Measurements from ENCODE around the gene SERPINB7.

The SERPINB7 gene

DNA sequence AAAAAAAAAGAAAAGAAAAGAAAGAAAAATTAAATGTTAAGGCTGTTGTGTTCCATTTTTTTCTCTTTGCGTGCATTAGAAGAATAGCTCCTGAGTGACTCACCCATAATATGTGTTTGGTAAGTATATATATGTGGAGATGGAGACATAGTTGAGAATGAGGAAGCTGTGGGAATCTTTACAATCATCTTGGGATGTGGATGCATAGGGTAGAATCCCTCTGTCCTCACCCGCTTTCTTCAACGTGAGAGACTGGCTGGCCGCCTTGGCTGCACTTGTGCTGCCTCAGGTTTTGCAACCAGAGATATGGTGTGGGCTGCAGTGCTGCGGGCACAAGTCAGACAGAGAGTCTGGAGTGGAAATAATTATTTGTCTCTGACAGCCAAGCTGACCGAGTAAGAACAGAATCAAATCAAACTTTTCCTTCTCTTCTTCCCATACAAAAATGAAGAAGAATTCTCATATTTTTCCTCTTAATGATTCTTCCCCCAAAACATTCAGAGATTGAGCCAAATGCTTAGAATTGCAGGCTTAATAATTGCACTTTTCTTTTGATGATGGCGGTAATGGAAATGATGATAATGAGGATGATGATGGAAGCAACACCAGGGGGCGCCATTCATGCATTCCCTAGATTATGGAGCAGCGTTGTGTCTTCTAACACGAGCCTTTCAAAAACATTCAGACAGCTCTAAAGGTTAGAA is 48.5 kb downstream of the SERPINB7 start:
- H3K36me3 ChIP-seq (ENCODE audit: control insufficient read depth in 1 of 2, insufficient read depth in 2 of 2, low read depth in 1 of 2, low read length in 2 of 2), result no peaks in the 10 kb centered on the region

DNA sequence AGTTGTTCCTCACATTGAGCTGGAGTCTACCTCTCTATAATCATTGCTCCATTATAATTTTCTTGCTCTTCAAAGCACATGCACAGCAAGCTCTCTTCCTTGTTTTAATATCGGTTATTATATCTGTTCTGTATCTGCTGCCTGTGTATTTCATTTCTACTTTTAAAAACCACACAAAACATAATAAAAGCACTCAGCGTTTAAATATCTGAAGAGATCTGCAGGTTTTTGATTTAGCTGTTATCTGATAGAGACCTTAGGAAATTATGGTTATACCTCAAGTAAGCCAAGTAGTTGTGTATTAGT is 49.0 kb downstream of the SERPINB7 start:
- H3K23ac ChIP-seq (ENCODE audit: low read length in 2 of 2), result no peak overlapping the region
- no peak overlapping the region for H2AFZ ChIP-seq (ENCODE audit: low read depth, low read length)
- no peak overlapping the region for H3K14ac ChIP-seq (ENCODE audit: low read length in 2 of 2)
- H3K36me3 ChIP-seq (ENCODE audit: control insufficient read depth in 1 of 2, insufficient read depth in 2 of 2, low read depth in 1 of 2, low read length in 2 of 2), result no peaks in the 10 kb centered on the region
- H4K91ac ChIP-seq (ENCODE audit: low read length), result no peak overlapping the region
- no peak overlapping the region for H2BK12ac ChIP-seq (ENCODE audit: low read length in 2 of 2)
- no CpG with 5 or more reads among the region's 2 CpGs for WGBS
- H3K9me3 ChIP-seq (ENCODE audit: control insufficient read depth, low read length), result no peaks in the 10 kb centered on the region
- H4K8ac ChIP-seq (ENCODE audit: low read length), result no peak overlapping the region
- H3K9ac ChIP-seq (ENCODE audit: low read length), result no peak overlapping the region
- no peaks in the 10 kb centered on the region for H3K79me1 ChIP-seq (replicated peaks; ENCODE audit: low read length, poor library complexity, severe bottlenecking)
- H3K27me3 ChIP-seq (ENCODE audit: control insufficient read depth in 1 of 2, insufficient read depth in 1 of 2, low read length in 2 of 2), result no peaks in the 10 kb centered on the region
- H3K4me1 ChIP-seq (ENCODE audit: control insufficient read depth, insufficient read depth, low read depth, low read length), result no peaks in the 10 kb centered on the region
- no peak for DNase-seq
- H3K4ac ChIP-seq (ENCODE audit: low read depth in 1 of 2, low read length in 2 of 2), result no peak overlapping the region
- no peak overlapping the region for H2AK5ac ChIP-seq (ENCODE audit: low read length, severe bottlenecking)
- no peak overlapping the region for H2BK5ac ChIP-seq (ENCODE audit: low read depth, low read length, poor library complexity, severe bottlenecking)
- H2BK15ac ChIP-seq (ENCODE audit: low read depth, poor library complexity, severe bottlenecking), result no peak overlapping the region
- H3K4me3 ChIP-seq (ENCODE audit: insufficient read depth in 1 of 2, low read depth in 1 of 2, low read length in 2 of 2), result no peak overlapping the region
- H2BK120ac ChIP-seq (ENCODE audit: low read depth, low read length), result no peak overlapping the region
- no peak overlapping the region for H3K18ac ChIP-seq (ENCODE audit: low read depth in 1 of 2, low read length in 2 of 2)
- H3K4me2 ChIP-seq (ENCODE audit: low read length, poor library complexity, severe bottlenecking), result no peak overlapping the region
- no peak overlapping the region for H3K27ac ChIP-seq (ENCODE audit: low read length, poor library complexity, severe bottlenecking)

More for the DNA sequence above, 48.5 kb downstream of the SERPINB7 start:
- Histone ChIP-seq H2BK120ac (ENCODE audit: low read depth, low read length) (no peak overlapping the region), H3K4me1 (ENCODE audit: control insufficient read depth, insufficient read depth, low read depth, low read length) (no peaks in the 10 kb centered on the region), H4K91ac (ENCODE audit: low read length) (no peak overlapping the region), H4K8ac (ENCODE audit: low read length) (no peak overlapping the region), H3K9ac (ENCODE audit: low read length) (no peak overlapping the region), H3K23ac (ENCODE audit: low read length in 2 of 2) (no peak overlapping the region), H2AK5ac (ENCODE audit: low read length, severe bottlenecking) (no peak overlapping the region), H2BK5ac (ENCODE audit: low read depth, low read length, poor library complexity, severe bottlenecking) (no peak overlapping the region), H3K27me3 (ENCODE audit: control insufficient read depth in 1 of 2, insufficient read depth in 1 of 2, low read length in 2 of 2) (no peaks in the 10 kb centered on the region), H2AFZ (ENCODE audit: low read depth, low read length) (no peak overlapping the region), H2BK12ac (ENCODE audit: low read length in 2 of 2) (no peak overlapping the region), H3K4ac (ENCODE audit: low read depth in 1 of 2, low read length in 2 of 2) (no peak overlapping the region), H3K18ac (ENCODE audit: low read depth in 1 of 2, low read length in 2 of 2) (no peak overlapping the region), H3K14ac (ENCODE audit: low read length in 2 of 2) (no peak overlapping the region), H3K4me2 (ENCODE audit: low read length, poor library complexity, severe bottlenecking) (no peak overlapping the region), H3K27ac (ENCODE audit: low read length, poor library complexity, severe bottlenecking) (no peak overlapping the region), H3K9me3 (ENCODE audit: control insufficient read depth, low read length) (no peaks in the 10 kb centered on the region), H2BK15ac (ENCODE audit: low read depth, poor library complexity, severe bottlenecking) (no peak overlapping the region), H3K4me3 (ENCODE audit: insufficient read depth in 1 of 2, low read depth in 1 of 2, low read length in 2 of 2) (no peak overlapping the region), H3K79me1 (replicated peaks; ENCODE audit: low read length, poor library complexity, severe bottlenecking) (no peaks in the 10 kb centered on the region)
- 68% methylated on average over 9 of the region's 10 CpGs for WGBS
- peak; percentile 37 for DNase-seq

DNA sequence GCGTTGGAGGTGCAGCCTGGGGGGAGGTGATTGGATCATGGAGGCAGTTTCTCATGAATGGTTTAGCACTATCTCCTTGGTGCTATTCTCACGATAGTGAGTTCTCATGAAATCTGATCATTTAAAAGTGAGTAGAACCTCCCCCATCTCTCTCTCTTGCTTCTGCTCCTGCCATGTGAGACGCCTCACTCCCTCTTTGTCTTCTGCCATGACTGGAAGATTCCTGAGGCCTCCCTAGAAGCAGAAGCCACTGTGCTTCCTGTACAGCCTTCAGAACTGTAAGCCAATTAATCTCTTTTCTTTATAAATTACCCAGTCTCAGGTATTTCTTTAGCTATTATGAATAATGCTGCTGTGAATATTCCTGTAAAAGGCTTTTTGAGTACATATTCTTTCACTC is 52.9 kb downstream of the SERPINB7 start:
- Histone ChIP-seq H3K9ac (ENCODE audit: low read length) (no peak overlapping the region), H2AK5ac (ENCODE audit: low read length, severe bottlenecking) (no peak overlapping the region), H3K4me3 (ENCODE audit: insufficient read depth in 1 of 2, low read depth in 1 of 2, low read length in 2 of 2) (no peak overlapping the region), H2BK5ac (ENCODE audit: low read depth, low read length, poor library complexity, severe bottlenecking) (no peak overlapping the region), H3K4ac (ENCODE audit: low read depth in 1 of 2, low read length in 2 of 2) (no peak overlapping the region), H4K91ac (ENCODE audit: low read length) (no peak overlapping the region), H2BK15ac (ENCODE audit: low read depth, poor library complexity, severe bottlenecking) (no peak overlapping the region), H3K79me1 (replicated peaks; ENCODE audit: low read length, poor library complexity, severe bottlenecking) (no peaks in the 10 kb centered on the region), H3K14ac (ENCODE audit: low read length in 2 of 2) (no peak overlapping the region), H3K36me3 (ENCODE audit: control insufficient read depth in 1 of 2, insufficient read depth in 2 of 2, low read depth in 1 of 2, low read length in 2 of 2) (no peaks in the 10 kb centered on the region), H3K18ac (ENCODE audit: low read depth in 1 of 2, low read length in 2 of 2) (no peak overlapping the region), H3K27ac (ENCODE audit: low read length, poor library complexity, severe bottlenecking) (no peak overlapping the region), H2AFZ (ENCODE audit: low read depth, low read length) (no peak overlapping the region), H3K27me3 (ENCODE audit: control insufficient read depth in 1 of 2, insufficient read depth in 1 of 2, low read length in 2 of 2) (no peaks in the 10 kb centered on the region), H2BK120ac (ENCODE audit: low read depth, low read length) (no peak overlapping the region), H3K9me3 (ENCODE audit: control insufficient read depth, low read length) (no peaks in the 10 kb centered on the region), H3K23ac (ENCODE audit: low read length in 2 of 2) (no peak overlapping the region), H3K4me2 (ENCODE audit: low read length, poor library complexity, severe bottlenecking) (no peak overlapping the region), H2BK12ac (ENCODE audit: low read length in 2 of 2) (no peak overlapping the region), H4K8ac (ENCODE audit: low read length) (no peak overlapping the region), H3K4me1 (ENCODE audit: control insufficient read depth, insufficient read depth, low read depth, low read length) (peaks cover 3% of the 10 kb centered on the region)
- WGBS, result 58% methylated on average over 3 of the region's 3 CpGs
- no peak for DNase-seq

DNA sequence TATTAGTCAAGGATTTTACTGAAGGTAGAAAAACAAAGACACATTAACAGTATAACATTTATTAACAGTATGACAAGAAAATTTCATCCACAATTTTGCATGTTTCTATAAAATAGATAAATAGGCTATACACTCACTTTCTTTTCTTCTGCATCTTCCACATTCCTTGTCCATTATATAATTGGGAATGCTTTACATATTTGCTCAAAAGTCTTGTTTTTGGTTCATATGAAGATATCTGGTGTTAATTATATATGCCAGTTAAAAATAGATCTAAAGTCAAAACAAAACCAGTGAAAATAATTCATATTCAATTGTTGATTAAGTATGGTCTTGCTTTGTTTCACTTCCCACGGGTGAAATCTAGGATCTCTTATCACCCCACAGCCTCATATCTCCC is 53.4 kb downstream of the SERPINB7 start:
- no peak overlapping the region for H4K91ac ChIP-seq (ENCODE audit: low read length)
- no peaks in the 10 kb centered on the region for H3K79me1 ChIP-seq (replicated peaks; ENCODE audit: low read length, poor library complexity, severe bottlenecking)
- WGBS, result 67% methylated on average over 1 of the region's 1 CpG
- no peak overlapping the region for H2AK5ac ChIP-seq (ENCODE audit: low read length, severe bottlenecking)
- no peak overlapping the region for H2BK15ac ChIP-seq (ENCODE audit: low read depth, poor library complexity, severe bottlenecking)
- no peak overlapping the region for H3K23ac ChIP-seq (ENCODE audit: low read length in 2 of 2)
- H3K36me3 ChIP-seq (ENCODE audit: control insufficient read depth in 1 of 2, insufficient read depth in 2 of 2, low read depth in 1 of 2, low read length in 2 of 2), result no peaks in the 10 kb centered on the region
- DNase-seq, result no peak
- H3K27ac ChIP-seq (ENCODE audit: low read length, poor library complexity, severe bottlenecking), result no peak overlapping the region
- no peak overlapping the region for H4K8ac ChIP-seq (ENCODE audit: low read length)
- no peak overlapping the region for H3K4ac ChIP-seq (ENCODE audit: low read depth in 1 of 2, low read length in 2 of 2)
- H2BK5ac ChIP-seq (ENCODE audit: low read depth, low read length, poor library complexity, severe bottlenecking), result no peak overlapping the region
- no peak overlapping the region for H2BK120ac ChIP-seq (ENCODE audit: low read depth, low read length)
- no peaks in the 10 kb centered on the region for H3K9me3 ChIP-seq (ENCODE audit: control insufficient read depth, low read length)
- no peak overlapping the region for H2BK12ac ChIP-seq (ENCODE audit: low read length in 2 of 2)
- H2AFZ ChIP-seq (ENCODE audit: low read depth, low read length), result no peak overlapping the region
- H3K27me3 ChIP-seq (ENCODE audit: control insufficient read depth in 1 of 2, insufficient read depth in 1 of 2, low read length in 2 of 2), result no peaks in the 10 kb centered on the region
- no peak overlapping the region for H3K9ac ChIP-seq (ENCODE audit: low read length)
- H3K4me3 ChIP-seq (ENCODE audit: insufficient read depth in 1 of 2, low read depth in 1 of 2, low read length in 2 of 2), result no peak overlapping the region
- no peak overlapping the region for H3K4me2 ChIP-seq (ENCODE audit: low read length, poor library complexity, severe bottlenecking)
- H3K14ac ChIP-seq (ENCODE audit: low read length in 2 of 2), result no peak overlapping the region
- H3K4me1 ChIP-seq (ENCODE audit: control insufficient read depth, insufficient read depth, low read depth, low read length), result peaks cover 3% of the 10 kb centered on the region
- H3K18ac ChIP-seq (ENCODE audit: low read depth in 1 of 2, low read length in 2 of 2), result no peak overlapping the region
